Panc1 (cell line): ENCODE measurements around the gene FBLIM1. TPM values are rescaled to one million over a fixed set of nuclear protein-coding genes. Genes with fewer than 3 reads are reported as not detected.

Experiments
- ATAC-seq: fragments of 200-7000 bp; cut with Tn5 transposase; 2 replicates; pipeline ENCODE4 v1.9.1; 2020; ENCODE audit warnings: mild to moderate bottlenecking, moderate library complexity
- BruUV-seq: library from RNA; stranded (reverse); fragments of 400-500 nt; replicated peaks from 2 replicates; lab custom pipeline; 2021; lab: Mats Ljungman, UMichigan
- CTCF ChIA-PET: fragments of 300-600 bp; sonication (Branson Sonifier 250); formaldehyde crosslinking; loops from one replicate; lab custom pipeline; 2022; ENCODE audit warnings: antibody characterized with exemption; lab: Charles Lee
- POLR2A ChIA-PET: fragments of 300-600 bp; sonication (Branson Sonifier 250); formaldehyde crosslinking; loops from one replicate; lab custom pipeline; 2022; ENCODE audit warnings: antibody characterized with exemption; lab: Charles Lee
- DNase-seq: peaks from one replicate; pipeline ENCODE4 v3.0.0-alpha.2; 2010; ENCODE audit warnings: low read depth, low spot score
- H3K27ac ChIP-seq: 2 replicates; pipeline ENCODE4 v1.5.1; 2011; ENCODE audit warnings: mild to moderate bottlenecking, low read length, inconsistent platforms
- H3K27me3 ChIP-seq: fragments of 200-500 bp; sonication (Bioruptor generic); 2 replicates; pipeline ENCODE4 v1.6.0; 2014; ENCODE audit warnings: low read length, inconsistent platforms; ENCODE audit not compliant: control insufficient read depth, insufficient read depth
- H3K36me3 ChIP-seq: fragments of 200-500 bp; sonication (Bioruptor generic); 2 replicates; pipeline ENCODE4 v1.5.1; 2014; ENCODE audit warnings: inconsistent platforms, mild to moderate bottlenecking, low read length, moderate library complexity; ENCODE audit not compliant: control insufficient read depth, insufficient read depth
- H3K4me1 ChIP-seq: 2 replicates; pipeline ENCODE4 v1.5.1; 2011; ENCODE audit warnings: inconsistent platforms, mild to moderate bottlenecking, low read length, moderate library complexity; ENCODE audit not compliant: control insufficient read depth, insufficient read depth
- H3K4me3 ChIP-seq, 2 experiments: 2 replicates each; pipeline ENCODE4 v1.5.1; 2011 to 2012; ENCODE audit warnings: low read depth in 2 of 2, low read length in 2 of 2, mild to moderate bottlenecking in 2 of 2, inconsistent platforms in 1 of 2, moderate library complexity in 1 of 2
- H3K9me3 ChIP-seq: fragments of 200-500 bp; sonication (Bioruptor generic); 2 replicates; pipeline ENCODE4 v1.5.1; 2014; ENCODE audit warnings: low read depth, mild to moderate bottlenecking, inconsistent platforms, low read length, moderate library complexity; ENCODE audit not compliant: control insufficient read depth, insufficient read depth
- POLR2AphosphoS5 ChIP-seq: IDR thresholded peaks from 2 replicates; pipeline ENCODE4 v1.6.1; 2012; ENCODE audit warnings: mild to moderate bottlenecking, low read depth, low read length, moderate library complexity
- SIN3A ChIP-seq: IDR thresholded peaks from 2 replicates; pipeline ENCODE4 v1.6.1; 2012; ENCODE audit warnings: low read depth, mild to moderate bottlenecking, low read length, moderate library complexity, borderline replicate concordance; ENCODE audit not compliant: insufficient read depth
- TCF7L2 ChIP-seq: IDR thresholded peaks from 2 replicates; pipeline ENCODE4 v1.6.1; 2011; ENCODE audit warnings: mild to moderate bottlenecking, low read depth, low read length, inconsistent platforms
- in situ Hi-C: cut with HindIII; loops from 2 replicates; pipeline ENCODE4 v1.10.0; 2016; ENCODE audit warnings: low sequenced_read_pairs, low pct_unique_long_range_greater_than_20kb
- intact Hi-C: fragments of 100-400 bp; cut with micrococcal nuclease; formaldehyde crosslinking; loops from one replicate; pipeline ENCODE4 v1.10.0; 2022; ENCODE audit not compliant: unreplicated experiment
- total RNA-seq: library from RNA; stranded (reverse); gene quantifications from one replicate; pipeline ENCODE4 v1.2.1, GENCODE V29; 2021; ENCODE audit not compliant: unreplicated experiment
- TF ChIP-seq, protein P1 (sequence below): fragments of 450-650 bp; IDR thresholded peaks from 2 replicates; pipeline ENCODE4 v1.5.1; 2017; ENCODE audit warnings: mild to moderate bottlenecking
- TF ChIP-seq, protein P2 (sequence below), 2 experiments: IDR thresholded peaks; 2 replicates each; pipeline ENCODE4 v1.6.1; 2011 to 2012; ENCODE audit warnings: low read depth in 2 of 2, control low read depth in 1 of 2, low read length in 1 of 2, mild to moderate bottlenecking in 1 of 2, moderate library complexity in 1 of 2; ENCODE audit not compliant: insufficient read depth in 1 of 2

FBLIM1 gene
- total RNA-seq, 1 experiment from 2014 or later: 4.3 TPM

DNA sequence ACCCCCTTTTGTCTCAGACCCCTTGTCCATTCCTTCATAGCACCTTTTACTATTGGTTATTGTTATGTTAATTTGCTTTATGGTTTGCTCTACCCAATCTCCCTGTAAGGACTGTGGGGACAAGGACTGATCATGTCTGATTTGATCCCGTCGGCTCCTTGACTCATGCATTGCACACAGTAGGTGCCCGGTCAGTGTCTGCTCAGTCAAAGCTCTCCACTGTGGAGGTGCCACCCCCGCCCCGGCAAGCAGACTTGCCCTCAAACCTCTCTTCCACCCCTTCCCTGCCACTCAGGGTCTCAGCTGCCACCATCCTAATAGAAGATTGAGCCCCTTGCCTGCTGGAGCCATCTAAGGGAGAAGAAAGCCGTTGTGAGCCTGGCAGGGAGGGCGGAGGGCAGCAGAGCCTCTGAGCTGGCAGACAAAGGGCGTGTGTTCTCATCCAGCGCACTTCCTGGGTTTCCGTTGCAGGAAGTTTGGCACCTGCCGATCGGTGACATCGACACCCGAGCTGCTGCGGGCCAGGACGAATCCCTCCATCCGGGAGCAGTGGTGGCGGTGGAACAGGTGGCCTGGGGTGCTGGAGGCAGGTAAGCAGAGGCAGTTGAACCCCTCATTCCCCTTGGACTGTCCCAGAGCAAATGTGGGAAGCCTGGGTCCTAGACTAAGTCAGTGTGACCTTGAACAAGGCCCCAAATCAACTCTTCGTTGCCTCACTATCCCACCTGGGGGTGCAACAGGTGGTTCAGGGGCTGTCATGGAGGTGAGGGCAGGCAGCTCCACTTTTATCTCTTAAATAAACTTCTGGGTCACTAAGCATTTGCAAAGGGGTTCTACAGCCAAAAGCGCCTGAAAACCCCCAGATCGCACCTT, 2.2 kb upstream of the FBLIM1 start:
- in situ Hi-C loops: no loop called here
- ChIA-PET CTCF (interaction anchor here (0.5 to 0.6 kb wide), 3 partner anchors 13 to 162 kb away, joined by 4 to 6 read pairs (median 5); no protein-coding TSS in a partner anchor), POLR2A (no interaction called here)
- intact Hi-C loops: no loop called here
- DNase-seq: no peak
- Histone ChIP-seq H3K9me3 (no peaks in the 10 kb centered on the region), H3K4me1 (peaks cover 33% of the 10 kb centered on the region), H3K36me3 (no peaks in the 10 kb centered on the region), H3K27ac (peak overlapping the region; percentile 79), H3K4me3 (peak overlapping the region in 1 of 2 experiments; percentile 29; a peak in 2 of 4 replicates), H3K27me3 (no peaks in the 10 kb centered on the region)
- peak; percentile 69 for ATAC-seq
- no TSS peak for BruUV-seq
- TF ChIP-seq, protein P1, sequence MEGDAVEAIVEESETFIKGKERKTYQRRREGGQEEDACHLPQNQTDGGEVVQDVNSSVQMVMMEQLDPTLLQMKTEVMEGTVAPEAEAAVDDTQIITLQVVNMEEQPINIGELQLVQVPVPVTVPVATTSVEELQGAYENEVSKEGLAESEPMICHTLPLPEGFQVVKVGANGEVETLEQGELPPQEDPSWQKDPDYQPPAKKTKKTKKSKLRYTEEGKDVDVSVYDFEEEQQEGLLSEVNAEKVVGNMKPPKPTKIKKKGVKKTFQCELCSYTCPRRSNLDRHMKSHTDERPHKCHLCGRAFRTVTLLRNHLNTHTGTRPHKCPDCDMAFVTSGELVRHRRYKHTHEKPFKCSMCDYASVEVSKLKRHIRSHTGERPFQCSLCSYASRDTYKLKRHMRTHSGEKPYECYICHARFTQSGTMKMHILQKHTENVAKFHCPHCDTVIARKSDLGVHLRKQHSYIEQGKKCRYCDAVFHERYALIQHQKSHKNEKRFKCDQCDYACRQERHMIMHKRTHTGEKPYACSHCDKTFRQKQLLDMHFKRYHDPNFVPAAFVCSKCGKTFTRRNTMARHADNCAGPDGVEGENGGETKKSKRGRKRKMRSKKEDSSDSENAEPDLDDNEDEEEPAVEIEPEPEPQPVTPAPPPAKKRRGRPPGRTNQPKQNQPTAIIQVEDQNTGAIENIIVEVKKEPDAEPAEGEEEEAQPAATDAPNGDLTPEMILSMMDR: no peak
- TF ChIP-seq, protein P2, sequence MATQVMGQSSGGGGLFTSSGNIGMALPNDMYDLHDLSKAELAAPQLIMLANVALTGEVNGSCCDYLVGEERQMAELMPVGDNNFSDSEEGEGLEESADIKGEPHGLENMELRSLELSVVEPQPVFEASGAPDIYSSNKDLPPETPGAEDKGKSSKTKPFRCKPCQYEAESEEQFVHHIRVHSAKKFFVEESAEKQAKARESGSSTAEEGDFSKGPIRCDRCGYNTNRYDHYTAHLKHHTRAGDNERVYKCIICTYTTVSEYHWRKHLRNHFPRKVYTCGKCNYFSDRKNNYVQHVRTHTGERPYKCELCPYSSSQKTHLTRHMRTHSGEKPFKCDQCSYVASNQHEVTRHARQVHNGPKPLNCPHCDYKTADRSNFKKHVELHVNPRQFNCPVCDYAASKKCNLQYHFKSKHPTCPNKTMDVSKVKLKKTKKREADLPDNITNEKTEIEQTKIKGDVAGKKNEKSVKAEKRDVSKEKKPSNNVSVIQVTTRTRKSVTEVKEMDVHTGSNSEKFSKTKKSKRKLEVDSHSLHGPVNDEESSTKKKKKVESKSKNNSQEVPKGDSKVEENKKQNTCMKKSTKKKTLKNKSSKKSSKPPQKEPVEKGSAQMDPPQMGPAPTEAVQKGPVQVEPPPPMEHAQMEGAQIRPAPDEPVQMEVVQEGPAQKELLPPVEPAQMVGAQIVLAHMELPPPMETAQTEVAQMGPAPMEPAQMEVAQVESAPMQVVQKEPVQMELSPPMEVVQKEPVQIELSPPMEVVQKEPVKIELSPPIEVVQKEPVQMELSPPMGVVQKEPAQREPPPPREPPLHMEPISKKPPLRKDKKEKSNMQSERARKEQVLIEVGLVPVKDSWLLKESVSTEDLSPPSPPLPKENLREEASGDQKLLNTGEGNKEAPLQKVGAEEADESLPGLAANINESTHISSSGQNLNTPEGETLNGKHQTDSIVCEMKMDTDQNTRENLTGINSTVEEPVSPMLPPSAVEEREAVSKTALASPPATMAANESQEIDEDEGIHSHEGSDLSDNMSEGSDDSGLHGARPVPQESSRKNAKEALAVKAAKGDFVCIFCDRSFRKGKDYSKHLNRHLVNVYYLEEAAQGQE (IDR thresholded peaks at IDR 0.05; ENCODE audit: insufficient read depth in 1 of 2, low read depth in 2 of 2, low read length in 1 of 2): no peak
- no peak for TF ChIP-seq POLR2AphosphoS5
- TF ChIP-seq TCF7L2: no peak
- no peak for TF ChIP-seq SIN3A

DNA sequence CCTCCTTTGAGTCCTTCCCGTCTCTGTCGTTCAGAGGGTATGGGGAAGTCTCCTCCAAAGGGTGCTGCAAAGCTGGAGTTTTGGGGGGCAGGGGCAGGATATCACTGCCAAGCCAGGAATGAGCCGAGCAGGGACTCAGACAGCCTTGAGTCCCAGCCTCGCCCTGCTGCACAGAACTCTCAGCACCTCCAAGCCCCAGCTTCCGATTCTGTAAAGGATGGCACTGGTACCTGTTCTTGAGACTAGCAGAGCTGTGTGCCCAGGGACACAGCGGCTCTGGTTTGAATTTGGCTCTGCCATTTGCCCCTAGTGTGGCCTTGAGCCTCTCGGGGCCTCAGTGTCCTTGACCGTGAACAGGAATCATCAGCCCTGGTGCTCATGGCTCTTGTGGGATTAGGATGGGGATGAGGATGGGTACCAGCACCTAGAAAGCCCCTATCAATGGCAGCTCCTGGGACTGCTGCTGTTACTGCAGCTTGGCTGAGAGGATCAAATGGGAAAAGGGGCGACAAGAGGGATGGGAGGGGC, 1.5 kb upstream of the FBLIM1 start:
- peaks cover 33% of the 10 kb centered on the region for H3K4me1 ChIP-seq
- H3K27ac ChIP-seq: peak overlapping the region; percentile 66
- in situ Hi-C loops: no loop called here
- DNase-seq: no peak
- no peaks in the 10 kb centered on the region for H3K27me3 ChIP-seq
- no TSS peak for BruUV-seq
- H3K9me3 ChIP-seq: no peaks in the 10 kb centered on the region
- peak overlapping the region in 1 of 2 experiments; percentile 29; a peak in 1 of 4 replicates for H3K4me3 ChIP-seq
- intact Hi-C loops: no loop called here
- ChIA-PET POLR2A (no interaction called here), CTCF (interaction anchor here (0.5 kb wide), 1 partner anchor 163 kb away, joined by 5 read pairs; no protein-coding TSS in a partner anchor)
- ATAC-seq: peak; percentile 22
- TF ChIP-seq POLR2AphosphoS5: no peak
- TF ChIP-seq, protein P2 (IDR thresholded peaks at IDR 0.05; ENCODE audit: insufficient read depth in 1 of 2, low read depth in 2 of 2, low read length in 1 of 2): no peak
- TF ChIP-seq TCF7L2: no peak
- TF ChIP-seq, protein P1: no peak
- TF ChIP-seq SIN3A: no peak
- H3K36me3 ChIP-seq: no peaks in the 10 kb centered on the region
